OCI-LY1 (cell line): ENCODE results near the gene FGF11.
A peak's percentile ranks its signal among the peaks of the same experiment; 100 is the strongest.

ENCODE experiments used
- H2AFZ ChIP-seq: fragments of 200-600 bp; sonication (generic), shearing (Covaris generic); 2 replicates; pipeline ENCODE4 v1.6.0; 2014; ENCODE audit warnings: antibody characterized with exemption, mild to moderate bottlenecking, low read length
- H3F3A ChIP-seq: fragments of 200-600 bp; sonication (generic), shearing (Covaris generic); 2 replicates; pipeline ENCODE4 v1.6.0; 2014; ENCODE audit warnings: mild to moderate bottlenecking, antibody characterized with exemption, low read length, moderate library complexity; ENCODE audit not compliant: insufficient read depth
- H3K27ac ChIP-seq: fragments of 200-600 bp; sonication (generic); 2 replicates; pipeline ENCODE4 v1.5.1; 2014; ENCODE audit warnings: low read length, mixed run types, mild to moderate bottlenecking, low read depth; ENCODE audit not compliant: poor library complexity, severe bottlenecking
- H3K27me3 ChIP-seq: fragments of 200-600 bp; sonication (generic); 2 replicates; pipeline ENCODE4 v1.6.0; 2014; ENCODE audit warnings: antibody characterized with exemption, mild to moderate bottlenecking, low read length, moderate library complexity; ENCODE audit not compliant: insufficient read depth
- H3K36me3 ChIP-seq: fragments of 200-600 bp; sonication (generic); 2 replicates; pipeline ENCODE4 v1.6.1; 2014; ENCODE audit warnings: mild to moderate bottlenecking, antibody characterized with exemption, low read length, moderate library complexity, mixed read lengths; ENCODE audit not compliant: insufficient read depth
- H3K4me1 ChIP-seq: fragments of 200-600 bp; sonication (generic); 2 replicates; pipeline ENCODE4 v1.5.1; 2014; ENCODE audit warnings: mild to moderate bottlenecking, low read length, moderate library complexity; ENCODE audit not compliant: insufficient read depth, severe bottlenecking
- H3K4me2 ChIP-seq: fragments of 200-600 bp; sonication (generic), shearing (Covaris generic); 2 replicates; pipeline ENCODE4 v1.6.1; 2014; ENCODE audit warnings: low read length
- H3K4me3 ChIP-seq: fragments of 200-600 bp; sonication (generic); 2 replicates; pipeline ENCODE4 v1.5.1; 2014; ENCODE audit warnings: low read length, low read depth, mild to moderate bottlenecking, mixed read lengths; ENCODE audit not compliant: poor library complexity, severe bottlenecking
- H3K79me2 ChIP-seq: fragments of 200-600 bp; shearing (Covaris generic); 2 replicates; pipeline ENCODE4 v1.6.1; 2016; ENCODE audit warnings: mixed run types, low read length, mixed read lengths; ENCODE audit not compliant: insufficient read depth
- H3K9ac ChIP-seq: fragments of 200-600 bp; sonication (generic), shearing (Covaris generic); 2 replicates; pipeline ENCODE4 v1.6.1; 2014; ENCODE audit warnings: mild to moderate bottlenecking, low read length, mixed read lengths
- H3K9me2 ChIP-seq: fragments of 200-600 bp; sonication (generic), shearing (Covaris generic); 2 replicates; pipeline ENCODE4 v1.6.1; 2014; ENCODE audit warnings: low read depth, mild to moderate bottlenecking, low read length, mixed read lengths
- H3K9me3 ChIP-seq: fragments of 200-600 bp; shearing (Covaris generic); 2 replicates; pipeline ENCODE4 v1.6.1; 2014; ENCODE audit warnings: low read length, mixed read lengths
- H4K20me1 ChIP-seq: fragments of 200-600 bp; sonication (generic), shearing (Covaris generic); 2 replicates; pipeline ENCODE4 v1.6.0; 2016; ENCODE audit warnings: mild to moderate bottlenecking, low read length; ENCODE audit not compliant: insufficient read depth
- EZH2 ChIP-seq: fragments of 200-600 bp; sonication (generic), shearing (Covaris generic); IDR thresholded peaks from 2 replicates; pipeline ENCODE4 v1.8.0; 2017; ENCODE audit warnings: borderline replicate concordance, mixed run types, mild to moderate bottlenecking, antibody characterized with exemption, low read length, moderate library complexity, mixed read lengths
- TF ChIP-seq, protein P1 (sequence below): fragments of 200-600 bp; sonication (generic), shearing (Covaris generic); IDR thresholded peaks from 2 replicates; pipeline ENCODE4 v1.5.1; 2017; ENCODE audit warnings: mild to moderate bottlenecking, antibody characterized with exemption, low read length, moderate library complexity, mixed read lengths

Gene FGF11

DNA sequence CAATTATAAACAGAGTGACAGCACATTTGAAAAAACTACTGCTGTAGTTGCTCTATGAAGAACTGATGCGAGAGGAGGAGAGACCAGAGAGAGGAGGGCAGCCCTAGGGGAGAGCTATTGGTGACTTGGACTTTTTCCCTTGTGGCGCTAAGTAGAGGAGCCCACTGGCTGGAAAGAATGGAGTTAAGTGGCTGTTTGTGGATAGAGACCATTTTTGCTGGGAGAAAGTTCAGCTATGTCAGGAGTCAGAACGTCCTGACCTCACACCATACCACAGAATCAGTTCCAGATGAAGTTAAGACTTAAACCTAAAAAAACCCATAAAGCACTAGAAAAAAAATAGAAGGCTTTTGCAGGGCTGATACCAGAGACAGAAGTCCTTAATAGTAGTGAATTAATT is 46.9 kb downstream of the FGF11 start:
- Histone ChIP-seq H3K9me2 (no peaks in the 10 kb centered on the region), H3K36me3 (peaks cover 22% of the 10 kb centered on the region), H3K4me2 (peak overlapping the region; percentile 86), H3K27ac (peak overlapping the region; percentile 98), H3K79me2 (peaks cover 60% of the 10 kb centered on the region), H4K20me1 (no peaks in the 10 kb centered on the region), H3K9me3 (no peaks in the 10 kb centered on the region), H3K4me3 (peak overlapping the region; percentile 93), H3K9ac (peak overlapping the region; percentile 90), H3F3A (no peaks in the 10 kb centered on the region), H2AFZ (no peak overlapping the region), H3K4me1 (peaks cover 54% of the 10 kb centered on the region), H3K27me3 (no peaks in the 10 kb centered on the region)
- TF ChIP-seq, protein P1, sequence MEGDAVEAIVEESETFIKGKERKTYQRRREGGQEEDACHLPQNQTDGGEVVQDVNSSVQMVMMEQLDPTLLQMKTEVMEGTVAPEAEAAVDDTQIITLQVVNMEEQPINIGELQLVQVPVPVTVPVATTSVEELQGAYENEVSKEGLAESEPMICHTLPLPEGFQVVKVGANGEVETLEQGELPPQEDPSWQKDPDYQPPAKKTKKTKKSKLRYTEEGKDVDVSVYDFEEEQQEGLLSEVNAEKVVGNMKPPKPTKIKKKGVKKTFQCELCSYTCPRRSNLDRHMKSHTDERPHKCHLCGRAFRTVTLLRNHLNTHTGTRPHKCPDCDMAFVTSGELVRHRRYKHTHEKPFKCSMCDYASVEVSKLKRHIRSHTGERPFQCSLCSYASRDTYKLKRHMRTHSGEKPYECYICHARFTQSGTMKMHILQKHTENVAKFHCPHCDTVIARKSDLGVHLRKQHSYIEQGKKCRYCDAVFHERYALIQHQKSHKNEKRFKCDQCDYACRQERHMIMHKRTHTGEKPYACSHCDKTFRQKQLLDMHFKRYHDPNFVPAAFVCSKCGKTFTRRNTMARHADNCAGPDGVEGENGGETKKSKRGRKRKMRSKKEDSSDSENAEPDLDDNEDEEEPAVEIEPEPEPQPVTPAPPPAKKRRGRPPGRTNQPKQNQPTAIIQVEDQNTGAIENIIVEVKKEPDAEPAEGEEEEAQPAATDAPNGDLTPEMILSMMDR = no peak
- TF ChIP-seq EZH2 = no peak

DNA sequence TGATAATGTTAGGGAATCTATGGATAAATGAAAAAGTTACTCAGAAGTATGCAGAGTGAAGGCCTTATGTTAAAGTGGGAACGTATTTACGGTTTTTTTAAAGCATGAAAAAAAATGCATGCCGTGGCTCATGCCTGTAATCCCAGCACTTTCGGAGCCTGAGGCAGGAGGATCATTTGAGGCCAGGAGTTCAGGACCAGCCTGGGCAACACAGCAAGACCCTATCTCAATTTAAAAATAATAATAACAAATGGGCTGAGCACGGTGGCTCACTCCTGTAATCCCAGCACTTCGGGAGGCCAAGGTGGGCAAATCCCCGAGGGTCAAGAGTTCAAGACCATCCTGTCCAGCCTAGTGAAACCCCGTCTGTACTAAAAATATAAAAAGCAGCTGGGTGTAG is 50.8 kb downstream of the FGF11 start:
- Histone ChIP-seq H3K27me3 (no peaks in the 10 kb centered on the region), H2AFZ (no peak overlapping the region), H3K36me3 (peaks cover 41% of the 10 kb centered on the region), H3K4me3 (no peak overlapping the region), H3K4me1 (peaks cover 66% of the 10 kb centered on the region), H3K9me2 (no peaks in the 10 kb centered on the region), H3K79me2 (peaks cover 89% of the 10 kb centered on the region), H3F3A (no peaks in the 10 kb centered on the region), H4K20me1 (no peaks in the 10 kb centered on the region), H3K27ac (no peak overlapping the region), H3K9ac (no peak overlapping the region), H3K4me2 (no peak overlapping the region), H3K9me3 (no peaks in the 10 kb centered on the region)
- TF ChIP-seq EZH2 = no peak
- TF ChIP-seq, protein P1 = no peak

DNA sequence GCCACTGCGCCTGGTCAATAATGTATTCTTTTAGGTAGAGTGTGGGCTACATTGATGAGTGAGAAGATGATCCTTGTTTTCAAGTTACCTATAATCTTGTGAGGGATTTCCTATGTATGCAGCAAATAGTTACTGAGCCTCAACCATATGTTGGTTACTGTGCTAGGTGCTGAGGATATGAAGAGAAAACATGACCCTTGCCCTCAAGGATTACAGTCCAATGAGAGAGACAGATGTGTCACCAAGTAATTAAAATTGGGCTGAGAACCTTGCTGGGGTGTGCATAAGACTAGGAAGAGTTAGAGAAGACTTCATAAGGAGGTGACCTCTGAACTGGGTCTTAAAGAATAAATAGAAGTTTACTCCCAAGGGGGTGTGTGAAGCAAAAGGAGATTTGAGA is 52.3 kb downstream of the FGF11 start:
- Histone ChIP-seq H3K4me2 (peak overlapping the region; percentile 25; the same call in 1 of the 2 replicates), H3F3A (no peaks in the 10 kb centered on the region), H3K4me3 (no peak overlapping the region), H3K4me1 (peaks cover 55% of the 10 kb centered on the region), H2AFZ (no peak overlapping the region), H3K9me3 (no peaks in the 10 kb centered on the region), H3K9ac (peak overlapping the region; percentile 19; the same call in 1 of the 2 replicates), H3K36me3 (peaks cover 56% of the 10 kb centered on the region), H3K79me2 (peaks cover 80% of the 10 kb centered on the region), H3K27me3 (no peaks in the 10 kb centered on the region), H3K27ac (peak overlapping the region; percentile 66), H3K9me2 (no peaks in the 10 kb centered on the region), H4K20me1 (no peaks in the 10 kb centered on the region)
- TF ChIP-seq EZH2 = no peak

DNA sequence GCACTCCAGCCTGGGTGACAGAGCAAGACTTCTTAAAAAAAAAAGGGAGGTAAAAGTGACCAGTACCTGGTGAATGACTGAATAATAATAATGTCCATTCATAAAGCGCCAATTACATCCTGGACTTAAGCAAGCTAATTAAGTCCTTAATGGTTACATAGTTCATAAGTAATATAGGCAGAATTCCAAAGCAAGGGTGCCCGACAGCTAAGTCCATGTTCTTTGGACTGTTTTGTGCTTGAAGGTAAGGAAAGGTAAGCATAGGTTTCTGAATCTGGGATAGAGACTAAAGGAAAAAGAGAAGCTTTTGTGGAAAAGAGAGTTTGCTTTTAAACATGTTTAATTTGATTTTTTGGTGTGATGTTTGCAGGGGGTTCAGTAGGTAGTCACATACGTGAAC is 54.6 kb downstream of the FGF11 start:
- Histone ChIP-seq H3K36me3 (peaks cover 69% of the 10 kb centered on the region), H4K20me1 (no peaks in the 10 kb centered on the region), H3K4me1 (peaks cover 34% of the 10 kb centered on the region), H3K27ac (no peak overlapping the region), H3K9me2 (no peaks in the 10 kb centered on the region), H3K9me3 (no peaks in the 10 kb centered on the region), H3K27me3 (no peaks in the 10 kb centered on the region), H3K4me3 (no peak overlapping the region), H3K9ac (no peak overlapping the region), H3K4me2 (no peak overlapping the region), H3K79me2 (peaks cover 60% of the 10 kb centered on the region), H2AFZ (no peak overlapping the region), H3F3A (no peaks in the 10 kb centered on the region)
- TF ChIP-seq EZH2 = no peak
- TF ChIP-seq, protein P1 = no peak
